GM12865 (cell line): ENCODE results near the gene KBTBD8.
A peak's percentile ranks its signal among the peaks of the same experiment; 100 is the strongest.

Experiments used
- DNase-seq: peaks from one replicate; pipeline ENCODE4 v3.0.0; 2010; ENCODE audit warnings: low read depth
- H3K4me3 ChIP-seq: 2 replicates; pipeline ENCODE4 v1.5.1; 2011; ENCODE audit warnings: mild to moderate bottlenecking, low read depth, low read length, control low read depth
- TF ChIP-seq, protein P1 (sequence below): IDR thresholded peaks from 2 replicates; pipeline ENCODE4 v1.5.1; 2011; ENCODE audit warnings: low read length, control low read depth, low read depth, inconsistent platforms; ENCODE audit not compliant: insufficient read depth; ENCODE audit errors: missing control alignments

Gene KBTBD8

DNA sequence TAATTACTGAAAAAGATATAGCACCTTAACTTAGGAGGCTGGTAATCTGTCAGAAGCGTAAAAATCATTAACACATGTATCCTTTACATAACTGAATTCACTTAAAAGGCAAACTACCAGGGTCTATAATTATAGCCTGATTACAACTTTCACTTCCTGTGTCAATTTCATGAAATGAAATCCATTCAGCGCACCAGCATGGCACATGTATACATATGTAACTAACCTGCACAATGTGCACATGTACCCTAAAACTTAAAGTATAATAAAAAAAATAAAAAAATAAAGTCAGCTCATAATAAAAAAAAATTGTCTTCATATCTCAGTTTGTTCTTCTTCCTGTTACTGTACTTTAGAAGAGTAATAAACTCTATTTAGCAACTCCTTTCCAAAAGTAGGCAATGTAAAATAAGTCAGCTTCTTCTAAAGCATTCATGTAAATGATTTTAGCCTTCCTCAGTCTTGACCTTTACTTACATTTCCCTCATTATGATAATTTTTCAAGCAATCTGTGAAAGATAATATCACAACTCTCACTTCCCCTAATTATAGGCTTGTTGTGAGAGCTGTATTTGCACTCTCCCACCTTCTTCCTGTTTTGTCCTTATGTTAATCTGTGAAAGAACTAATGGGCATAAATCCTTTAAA lies 50.1 kb downstream of the KBTBD8 start:
- peak; percentile 50 for DNase-seq
- TF ChIP-seq, protein P1, sequence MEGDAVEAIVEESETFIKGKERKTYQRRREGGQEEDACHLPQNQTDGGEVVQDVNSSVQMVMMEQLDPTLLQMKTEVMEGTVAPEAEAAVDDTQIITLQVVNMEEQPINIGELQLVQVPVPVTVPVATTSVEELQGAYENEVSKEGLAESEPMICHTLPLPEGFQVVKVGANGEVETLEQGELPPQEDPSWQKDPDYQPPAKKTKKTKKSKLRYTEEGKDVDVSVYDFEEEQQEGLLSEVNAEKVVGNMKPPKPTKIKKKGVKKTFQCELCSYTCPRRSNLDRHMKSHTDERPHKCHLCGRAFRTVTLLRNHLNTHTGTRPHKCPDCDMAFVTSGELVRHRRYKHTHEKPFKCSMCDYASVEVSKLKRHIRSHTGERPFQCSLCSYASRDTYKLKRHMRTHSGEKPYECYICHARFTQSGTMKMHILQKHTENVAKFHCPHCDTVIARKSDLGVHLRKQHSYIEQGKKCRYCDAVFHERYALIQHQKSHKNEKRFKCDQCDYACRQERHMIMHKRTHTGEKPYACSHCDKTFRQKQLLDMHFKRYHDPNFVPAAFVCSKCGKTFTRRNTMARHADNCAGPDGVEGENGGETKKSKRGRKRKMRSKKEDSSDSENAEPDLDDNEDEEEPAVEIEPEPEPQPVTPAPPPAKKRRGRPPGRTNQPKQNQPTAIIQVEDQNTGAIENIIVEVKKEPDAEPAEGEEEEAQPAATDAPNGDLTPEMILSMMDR = no peak
- no peak overlapping the region; the same call in 1 of the 2 replicates for H3K4me3 ChIP-seq

DNA sequence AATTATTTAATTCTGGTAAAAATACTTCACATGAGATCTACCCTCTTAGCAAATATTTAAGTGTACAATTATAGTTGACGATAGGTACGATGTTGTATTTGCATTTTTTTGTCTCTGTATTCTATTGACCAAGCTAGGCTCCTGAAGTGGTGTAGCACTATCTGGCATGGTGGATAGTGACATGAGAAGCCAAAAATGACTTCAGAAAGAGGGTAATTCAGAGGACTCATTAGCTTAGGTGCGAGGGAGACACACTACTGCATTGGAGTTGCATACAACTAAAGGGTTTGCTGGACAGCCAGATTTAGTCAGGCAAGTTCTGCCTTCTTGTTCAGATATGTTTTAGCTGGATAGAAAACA lies 50.6 kb downstream of the KBTBD8 start:
- TF ChIP-seq, protein P1 = no peak
- peak; percentile 29 for DNase-seq
- no peak overlapping the region for H3K4me3 ChIP-seq

DNA sequence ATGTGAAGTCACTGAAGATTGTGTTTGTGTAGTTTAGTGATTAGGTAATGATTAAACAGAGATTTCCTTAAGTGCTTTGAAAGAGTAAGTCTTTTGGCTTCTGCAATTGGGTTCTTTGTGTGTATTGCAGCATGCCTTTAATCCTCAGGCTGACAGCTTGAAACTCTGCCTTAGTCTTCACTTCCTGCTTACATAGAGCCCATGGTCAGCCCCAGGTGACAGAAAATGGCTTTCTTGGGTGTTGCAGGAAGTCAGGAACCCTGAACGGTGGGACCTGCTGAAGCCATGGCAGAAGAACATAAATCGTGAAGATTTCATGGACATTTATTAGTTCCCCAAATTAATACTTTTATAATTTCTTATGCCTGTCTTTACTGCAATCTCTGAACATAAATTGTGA lies 61.3 kb downstream of the KBTBD8 start:
- no peak overlapping the region for H3K4me3 ChIP-seq
- TF ChIP-seq, protein P1 = no peak
- DNase-seq = no peak
